Ishikawa (cell line): ENCODE measurements around the gene SPAAR.

Source experiments
- CEBPB ChIP-seq: IDR thresholded peaks from 2 replicates; pipeline ENCODE4 v1.6.1; 2012
- CREB1 ChIP-seq: IDR thresholded peaks from 2 replicates; pipeline ENCODE4 v1.6.1; 2012; ENCODE audit warnings: low read depth
- RAD21 ChIP-seq: IDR thresholded peaks from 2 replicates; pipeline ENCODE4 v1.6.1; 2012; ENCODE audit warnings: low read depth
- TAF1 ChIP-seq: IDR thresholded peaks from 2 replicates; pipeline ENCODE4 v1.6.1; 2012; ENCODE audit warnings: low read depth, mild to moderate bottlenecking
- ZBTB7A ChIP-seq: IDR thresholded peaks from 2 replicates; pipeline ENCODE4 v1.6.1; 2012; ENCODE audit warnings: low read depth
- TF ChIP-seq, protein P1 (sequence below): IDR thresholded peaks from 2 replicates; pipeline ENCODE4 v1.6.1; 2012
- TF ChIP-seq, protein P2 (sequence below): IDR thresholded peaks from 2 replicates; pipeline ENCODE4 v1.6.1; 2012; ENCODE audit warnings: low read depth, mild to moderate bottlenecking

DNA sequence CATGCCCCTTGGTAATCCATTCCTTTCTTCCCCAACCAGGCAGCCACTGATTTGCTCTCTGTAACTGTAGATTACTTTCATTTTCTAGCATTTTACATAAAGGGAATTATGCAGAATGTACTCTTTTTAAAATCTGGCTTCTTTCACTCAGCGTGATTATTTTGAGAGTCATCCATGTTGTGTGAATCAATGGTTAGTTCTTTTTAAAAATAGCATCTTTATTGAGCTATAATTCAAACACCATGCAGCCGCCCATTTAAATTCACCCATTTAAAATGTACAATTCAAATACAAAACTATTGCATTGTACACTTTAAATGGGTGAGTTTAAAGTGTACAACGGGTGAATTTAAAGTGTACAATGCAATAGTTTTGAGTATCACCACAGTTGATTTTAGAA, 36.8 kb upstream of the SPAAR start:
- TF ChIP-seq, protein P1, sequence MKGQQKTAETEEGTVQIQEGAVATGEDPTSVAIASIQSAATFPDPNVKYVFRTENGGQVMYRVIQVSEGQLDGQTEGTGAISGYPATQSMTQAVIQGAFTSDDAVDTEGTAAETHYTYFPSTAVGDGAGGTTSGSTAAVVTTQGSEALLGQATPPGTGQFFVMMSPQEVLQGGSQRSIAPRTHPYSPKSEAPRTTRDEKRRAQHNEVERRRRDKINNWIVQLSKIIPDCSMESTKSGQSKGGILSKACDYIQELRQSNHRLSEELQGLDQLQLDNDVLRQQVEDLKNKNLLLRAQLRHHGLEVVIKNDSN: no peak
- no peak for TF ChIP-seq ZBTB7A
- TF ChIP-seq RAD21: no peak
- TF ChIP-seq, protein P2, sequence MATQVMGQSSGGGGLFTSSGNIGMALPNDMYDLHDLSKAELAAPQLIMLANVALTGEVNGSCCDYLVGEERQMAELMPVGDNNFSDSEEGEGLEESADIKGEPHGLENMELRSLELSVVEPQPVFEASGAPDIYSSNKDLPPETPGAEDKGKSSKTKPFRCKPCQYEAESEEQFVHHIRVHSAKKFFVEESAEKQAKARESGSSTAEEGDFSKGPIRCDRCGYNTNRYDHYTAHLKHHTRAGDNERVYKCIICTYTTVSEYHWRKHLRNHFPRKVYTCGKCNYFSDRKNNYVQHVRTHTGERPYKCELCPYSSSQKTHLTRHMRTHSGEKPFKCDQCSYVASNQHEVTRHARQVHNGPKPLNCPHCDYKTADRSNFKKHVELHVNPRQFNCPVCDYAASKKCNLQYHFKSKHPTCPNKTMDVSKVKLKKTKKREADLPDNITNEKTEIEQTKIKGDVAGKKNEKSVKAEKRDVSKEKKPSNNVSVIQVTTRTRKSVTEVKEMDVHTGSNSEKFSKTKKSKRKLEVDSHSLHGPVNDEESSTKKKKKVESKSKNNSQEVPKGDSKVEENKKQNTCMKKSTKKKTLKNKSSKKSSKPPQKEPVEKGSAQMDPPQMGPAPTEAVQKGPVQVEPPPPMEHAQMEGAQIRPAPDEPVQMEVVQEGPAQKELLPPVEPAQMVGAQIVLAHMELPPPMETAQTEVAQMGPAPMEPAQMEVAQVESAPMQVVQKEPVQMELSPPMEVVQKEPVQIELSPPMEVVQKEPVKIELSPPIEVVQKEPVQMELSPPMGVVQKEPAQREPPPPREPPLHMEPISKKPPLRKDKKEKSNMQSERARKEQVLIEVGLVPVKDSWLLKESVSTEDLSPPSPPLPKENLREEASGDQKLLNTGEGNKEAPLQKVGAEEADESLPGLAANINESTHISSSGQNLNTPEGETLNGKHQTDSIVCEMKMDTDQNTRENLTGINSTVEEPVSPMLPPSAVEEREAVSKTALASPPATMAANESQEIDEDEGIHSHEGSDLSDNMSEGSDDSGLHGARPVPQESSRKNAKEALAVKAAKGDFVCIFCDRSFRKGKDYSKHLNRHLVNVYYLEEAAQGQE: no peak
- no peak for TF ChIP-seq CEBPB
- no peak for TF ChIP-seq TAF1
- no peak for TF ChIP-seq CREB1
